HL-60 (cell line): ENCODE data around the gene ATF2.

ENCODE experiments used
- DNase-seq, 2 experiments: peaks; one replicate each; pipeline ENCODE4 v3.0.0-alpha.2; 2010 to 2020; ENCODE audit warnings: low read depth in 1 of 2, low spot score in 1 of 2
- H3K27ac ChIP-seq: fragments of 250-450 bp; sonication (Bioruptor Pico); replicated peaks from 2 replicates; pipeline ENCODE4 v1.5.1; 2020; ENCODE audit warnings: mild to moderate bottlenecking, moderate library complexity
- H3K27me3 ChIP-seq: fragments of 250-450 bp; sonication (Bioruptor Pico); 2 replicates; pipeline ENCODE4 v1.5.1; 2021; ENCODE audit warnings: mild to moderate bottlenecking, moderate library complexity; ENCODE audit not compliant: insufficient read depth, poor library complexity, severe bottlenecking
- H3K4me3 ChIP-seq: replicated peaks from 2 replicates; pipeline ENCODE4 v1.5.1; 2011; ENCODE audit warnings: mild to moderate bottlenecking, control low read depth, low read length; ENCODE audit not compliant: insufficient read depth
- CTCF ChIP-seq: IDR thresholded peaks from one replicate; pipeline ENCODE4 v1.5.1; 2011; ENCODE audit warnings: low read length, control low read depth, inconsistent platforms; ENCODE audit not compliant: insufficient read depth
- GABPA ChIP-seq: IDR thresholded peaks from 2 replicates; pipeline ENCODE4 v1.6.1; 2012; ENCODE audit warnings: low read depth
- POLR2AphosphoS5 ChIP-seq: IDR thresholded peaks from 2 replicates; pipeline ENCODE4 v1.6.1; 2012; ENCODE audit warnings: low read depth
- REST ChIP-seq: IDR thresholded peaks from 2 replicates; pipeline ENCODE4 v1.6.1; 2012; ENCODE audit warnings: low read depth; ENCODE audit not compliant: insufficient replicate concordance
- SPI1 ChIP-seq: IDR thresholded peaks from 2 replicates; pipeline ENCODE4 v1.6.1; 2012; ENCODE audit warnings: low read depth, mild to moderate bottlenecking, borderline replicate concordance

The ATF2 gene

GRCh38 chr2:175076272-175076671 lies 91.7 kb downstream of the ATF2 start:
- H3K4me3 ChIP-seq, result no peak overlapping the region
- H3K27me3 ChIP-seq, result no peaks in the 10 kb centered on the region
- no peak overlapping the region for H3K27ac ChIP-seq
- DNase-seq, result no peak
- TF ChIP-seq REST, result no peak

- H3K4me3 ChIP-seq, result no peak overlapping the region
- no peak overlapping the region for H3K27ac ChIP-seq
- no peaks in the 10 kb centered on the region for H3K27me3 ChIP-seq
- DNase-seq, result no peak
- no peak for TF ChIP-seq GABPA
- no peak for TF ChIP-seq REST
- TF ChIP-seq POLR2AphosphoS5, result no peak
- TF ChIP-seq SPI1, result no peak
- no peak for TF ChIP-seq CTCF
Measured at GRCh38 chr2:175074478-175074877, 93.5 kb downstream of the ATF2 start.

GRCh38 chr2:175068534-175068933 lies 99.5 kb downstream of the ATF2 start:
- Histone ChIP-seq H3K4me3 (no peak overlapping the region), H3K27ac (no peak overlapping the region), H3K27me3 (no peaks in the 10 kb centered on the region)
- no peak for DNase-seq
- TF ChIP-seq GABPA, result no peak
- no peak for TF ChIP-seq POLR2AphosphoS5

GRCh38 chr2:175066411-175066810 lies 101.6 kb downstream of the ATF2 start:
- Histone ChIP-seq H3K4me3 (no peak overlapping the region), H3K27me3 (no peaks in the 10 kb centered on the region), H3K27ac (no peak overlapping the region)
- no peak for TF ChIP-seq POLR2AphosphoS5
- TF ChIP-seq GABPA, result no peak
- no peak for TF ChIP-seq CTCF
- no peak for TF ChIP-seq SPI1
- no peak for TF ChIP-seq REST
- DNase-seq, result no peak
